ENCODE data around the gene SEC11A. TPM values are rescaled to one million over a fixed set of nuclear protein-coding genes. Genes with fewer than 3 reads are reported as not detected.
"Not testable (repeated sequence)": the region's sequence is repeated elsewhere in the genome, so short reads cannot be mapped to it uniquely, and the experiment has no call there.

SEC11A gene
- total RNA-seq, result 142 TPM
- long read RNA-seq, transcript SEC11A-202 (7 exons, 1,223 nt), result minor isoform, 18 of 258 reads
- long read RNA-seq, transcript SEC11A-201 (6 exons, 1,656 nt), result major isoform, 213 of 258 reads
- long read RNA-seq, transcript SEC11A-205 (5 exons, 882 nt), result minor isoform, 8 of 258 reads
- long read RNA-seq, partial matches to known transcripts, result 1 of 258 reads
- long read RNA-seq, other reads (novel, unspliced or antisense), result 10 of 258 reads

GRCh38 chr15:84716036-84716732 is at the start of gene SEC11A:
TSS of gene SEC11A (minus strand) at chr15:84716139. CDS start at chr15:84716075, 64 bp downstream.
- peak; percentile 98 for DNase-seq (ENCODE audit: low spot score)

- DNase-seq (ENCODE audit: low spot score), result no peak
These were observed 49.7 kb upstream of the SEC11A start for GRCh38 chr15:84765675-84766074.

- no peak for DNase-seq (ENCODE audit: low spot score)
These were observed 49.0 kb upstream of the SEC11A start for GRCh38 chr15:84764989-84765388.

DNA sequence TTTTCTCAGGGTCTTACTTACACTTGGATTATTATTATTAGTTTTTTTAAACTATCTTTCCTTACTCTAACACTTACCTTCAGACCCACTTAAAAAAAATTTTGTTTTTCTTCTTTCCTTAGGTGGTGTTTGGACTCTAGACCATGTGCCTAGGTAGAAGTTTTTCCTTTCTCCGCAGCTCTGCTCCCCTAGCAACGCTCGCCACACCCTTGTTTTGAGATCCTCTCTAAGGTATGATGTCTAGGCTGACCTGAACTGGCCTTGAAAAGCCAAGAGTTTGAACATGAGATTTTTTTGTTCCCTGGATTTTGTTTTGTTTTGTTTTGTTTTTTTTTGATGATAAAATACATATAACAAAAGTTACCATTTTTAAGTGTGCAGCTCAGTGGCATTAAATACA is 48.6 kb upstream of the SEC11A start:
- DNase-seq (ENCODE audit: low spot score), result no peak

- DNase-seq (ENCODE audit: low spot score), result no peak
These were observed 47.1 kb upstream of the SEC11A start for GRCh38 chr15:84762840-84763572.

- DNase-seq (ENCODE audit: low spot score), result no peak
These were observed 45.7 kb upstream of the SEC11A start for GRCh38 chr15:84761607-84762131.

DNA sequence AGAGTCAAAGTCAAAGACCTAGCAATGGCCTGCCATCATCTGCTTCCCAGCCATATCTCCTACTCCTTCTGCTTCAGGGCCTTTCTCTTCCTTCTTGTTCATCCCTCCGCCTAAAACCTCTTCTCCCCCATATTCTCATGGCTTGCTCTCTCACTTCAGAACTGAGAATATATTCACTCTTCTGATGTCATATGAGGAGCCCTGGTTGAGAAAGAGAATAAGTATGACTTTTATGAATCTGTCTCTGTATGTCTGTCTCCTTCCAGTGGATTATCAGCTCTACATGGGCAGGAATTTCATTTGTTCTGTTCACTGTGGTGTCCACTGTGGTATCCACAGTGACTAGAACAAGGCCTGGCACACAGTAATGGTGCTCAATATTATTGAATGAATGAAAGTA is 44.3 kb upstream of the SEC11A start:
- DNase-seq (ENCODE audit: low spot score), result no peak

DNA sequence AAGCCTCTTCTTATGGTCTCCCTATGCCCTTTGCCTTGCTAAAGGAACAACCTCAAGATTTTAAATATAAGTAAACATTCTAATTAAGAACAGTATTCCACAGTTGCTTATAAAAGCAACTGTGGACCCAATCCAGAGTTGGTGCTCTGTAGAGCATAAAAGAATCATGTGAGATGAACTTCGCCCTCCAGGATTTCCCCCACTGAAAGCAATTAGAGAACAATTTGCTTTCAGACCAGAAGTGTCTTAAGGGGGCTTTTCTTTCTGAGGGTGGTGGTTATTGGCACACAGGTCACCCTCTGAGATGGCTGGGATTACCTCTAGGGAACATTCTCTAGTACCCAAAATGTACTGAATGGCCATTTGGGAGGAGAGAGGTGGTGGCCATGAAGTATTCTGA is 43.1 kb upstream of the SEC11A start:
- no peak for DNase-seq (ENCODE audit: low spot score)

DNA sequence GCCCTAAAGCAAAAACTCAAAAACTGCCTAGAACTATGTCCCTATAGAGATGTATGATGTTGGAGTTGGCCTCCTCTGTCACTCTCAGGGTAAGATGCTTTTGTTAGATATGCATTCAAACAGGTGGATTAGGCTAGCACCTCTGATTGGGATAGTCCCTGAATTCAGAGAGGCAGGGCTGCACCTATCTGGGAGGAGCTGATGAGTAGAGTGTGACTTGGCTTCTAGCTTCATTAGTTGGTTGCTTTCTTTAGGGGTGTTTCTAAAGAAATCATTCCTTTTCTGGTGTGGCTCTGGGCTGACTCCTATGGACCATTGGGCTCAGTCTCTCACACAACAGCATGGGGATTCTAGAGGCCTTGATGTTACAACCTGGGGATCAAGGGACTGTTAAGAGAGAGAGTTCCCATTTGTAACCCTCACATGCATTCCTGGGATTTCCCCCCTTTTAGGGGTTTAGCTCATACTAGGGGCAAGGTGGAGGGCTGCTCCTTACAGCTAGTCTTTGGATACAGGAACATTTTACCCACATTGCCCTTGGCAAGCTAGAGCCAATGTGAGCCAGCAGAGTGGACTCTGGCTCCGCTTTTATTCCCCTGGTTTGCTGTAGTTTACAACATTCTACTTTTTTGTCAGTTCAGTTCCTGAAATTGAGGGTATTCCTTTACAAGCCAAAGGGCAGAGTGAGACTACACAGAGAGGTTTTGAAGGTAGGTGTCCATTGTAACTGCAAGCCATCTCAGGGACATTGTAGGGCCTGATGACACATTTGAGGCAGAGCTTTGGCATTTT is 40.0 kb upstream of the SEC11A start:
- DNase-seq (ENCODE audit: low spot score), result no peak

GRCh38 chr15:84754889-84755288 is 39.0 kb upstream of the SEC11A start:
- not testable (repeated sequence) for DNase-seq (ENCODE audit: low spot score)

- no peak for DNase-seq (ENCODE audit: low spot score)
These were observed 36.8 kb upstream of the SEC11A start for GRCh38 chr15:84752700-84753099.

GRCh38 chr15:84752195-84752594 is 36.3 kb upstream of the SEC11A start:
- no peak for DNase-seq (ENCODE audit: low spot score)

- DNase-seq (ENCODE audit: low spot score), result not testable (repeated sequence)
These were observed 35.8 kb upstream of the SEC11A start for GRCh38 chr15:84751721-84752120.

DNA sequence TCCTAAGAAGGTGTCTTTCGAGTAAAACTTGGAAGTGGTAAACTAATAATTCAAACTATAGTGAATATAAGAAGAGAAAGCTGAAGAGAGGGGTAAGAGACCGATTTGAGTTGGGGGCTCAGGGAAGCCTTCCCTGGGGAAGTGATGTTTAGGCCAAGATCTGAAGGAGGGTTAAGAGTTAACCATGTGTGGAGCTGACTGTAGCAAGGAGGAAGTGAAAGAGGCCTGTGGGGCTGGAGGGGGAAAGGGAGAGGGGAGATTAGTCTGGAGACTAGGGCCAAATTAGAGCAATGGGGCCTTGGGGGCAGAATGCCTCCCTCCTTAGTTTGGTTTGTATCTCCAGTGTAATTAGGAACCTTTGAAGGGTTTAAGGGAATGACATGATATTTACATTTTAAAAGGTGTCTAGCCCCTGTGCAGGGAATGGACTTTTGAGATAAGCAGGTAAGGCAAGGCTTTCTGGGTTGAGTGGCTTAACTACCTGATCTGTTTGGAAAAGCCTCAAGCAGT is 34.7 kb upstream of the SEC11A start:
- DNase-seq (ENCODE audit: low spot score), result no peak

DNA sequence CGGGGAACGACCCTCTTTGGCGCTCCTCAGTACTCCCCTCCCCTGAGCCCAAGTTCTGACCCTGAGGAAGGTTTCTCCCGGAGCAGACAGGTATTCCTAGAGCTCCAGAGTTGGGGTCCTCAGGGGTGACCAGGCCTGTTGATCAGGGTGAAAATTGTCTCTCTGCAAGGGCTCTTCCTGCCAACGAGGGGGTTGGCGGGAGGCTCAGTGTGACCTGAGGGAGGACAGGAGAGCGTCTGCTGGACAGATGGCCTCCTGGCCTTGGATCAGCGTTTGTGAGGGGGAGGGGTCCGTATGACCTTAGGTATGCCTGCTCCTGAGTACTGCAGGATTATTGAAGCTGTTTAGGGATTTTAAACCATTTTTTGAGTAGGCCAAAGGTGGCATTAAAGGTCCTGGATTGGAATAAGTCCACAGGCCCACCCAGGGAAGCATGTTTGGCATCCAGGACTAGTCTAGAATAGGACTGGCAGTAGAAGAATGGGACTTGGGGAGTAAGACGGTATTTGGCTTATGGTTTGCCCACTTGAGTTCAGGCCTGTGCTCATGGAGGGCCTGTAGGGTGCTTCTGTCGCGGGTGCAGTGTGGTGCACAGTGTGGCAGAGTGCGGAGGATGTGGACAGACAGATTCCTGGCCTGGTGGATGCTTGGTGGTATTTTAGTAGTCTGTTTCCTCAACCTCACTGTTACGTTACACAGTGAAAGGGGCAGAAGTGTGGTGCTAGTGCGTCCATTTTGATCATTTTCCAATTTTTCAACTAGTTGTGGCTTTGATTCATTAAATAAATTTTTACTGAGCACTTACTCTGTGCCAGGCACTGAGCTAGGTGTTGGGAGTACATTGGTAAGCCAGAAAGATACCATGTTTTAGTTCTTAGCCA is 33.4 kb upstream of the SEC11A start:
- DNase-seq (ENCODE audit: low spot score), result no peak

DNA sequence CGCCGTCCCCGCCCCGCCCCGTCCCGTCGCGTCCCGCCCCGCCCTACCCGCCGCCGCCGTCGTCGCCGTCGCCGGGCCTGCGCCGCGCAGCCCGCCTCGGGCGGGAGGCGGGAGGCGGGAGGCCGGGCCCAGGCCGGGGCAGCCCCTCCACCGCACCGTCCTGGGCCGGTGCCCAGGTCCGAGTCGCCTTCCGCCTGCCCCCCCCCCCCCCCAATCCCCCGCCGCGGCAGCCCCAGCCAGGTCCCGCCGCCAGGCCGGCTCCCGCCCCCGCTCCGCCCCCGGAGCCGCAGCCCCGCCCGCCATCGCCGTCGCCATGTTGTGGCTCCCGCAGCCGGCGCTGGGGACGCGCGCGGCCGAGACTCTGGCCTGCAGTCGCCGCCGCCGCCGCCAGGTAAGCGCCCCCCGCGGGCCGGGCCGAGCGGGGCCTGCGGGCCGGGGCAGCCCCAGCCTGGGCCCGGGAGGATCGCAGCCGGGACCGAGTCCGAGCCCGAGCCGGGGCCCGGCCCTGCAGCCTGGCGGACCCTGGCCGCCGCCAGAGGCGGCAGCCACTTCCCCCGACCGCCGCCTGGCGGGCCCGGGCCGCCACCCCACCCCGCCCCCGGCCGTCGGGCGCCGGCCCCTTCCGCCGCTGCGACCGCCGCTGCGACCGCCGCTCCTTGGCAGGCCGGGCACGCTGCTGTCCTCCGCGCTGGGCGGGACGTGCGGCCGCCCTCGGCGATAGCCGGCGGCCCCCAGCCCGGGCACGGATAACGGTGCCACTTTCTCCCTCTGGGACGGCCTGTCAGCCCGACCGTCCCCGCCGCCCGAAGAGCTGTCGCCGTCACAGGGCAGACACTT is 32.6 kb upstream of the SEC11A start, which contains the start of gene ZNF592:
ZNF592 (plus strand) TSS at position 319 of the 837 bp plus-strand sequence. CDS start 34,084 bp downstream, outside the sequence.
- DNase-seq (ENCODE audit: low spot score), result peak; percentile 96

GRCh38 chr15:84747416-84748273 is 31.7 kb upstream of the SEC11A start:
- DNase-seq (ENCODE audit: low spot score), result peak; percentile 93

- DNase-seq (ENCODE audit: low spot score), result no peak
These were observed 25.2 kb upstream of the SEC11A start for GRCh38 chr15:84741121-84741520.
